Measurements from ENCODE around the gene PAX8.

- TF ChIP-seq EP300 (IDR thresholded peaks at IDR 0.05; ENCODE audit: borderline replicate concordance), result peak; percentile 4; the same call in 1 of the 2 replicates
- TF ChIP-seq CREB1 (IDR thresholded peaks at IDR 0.05; ENCODE audit: low read depth), result no peak
Measured at GRCh38 chr2:113240150-113240914, 38.4 kb downstream of the PAX8 start.
